ENCODE results near the gene OR1F1. TPM values are rescaled to one million over a fixed set of nuclear protein-coding genes. Genes with fewer than 3 reads are reported as not detected.
A peak's percentile ranks its signal among the peaks of the same experiment; 100 is the strongest.

Gene OR1F1
- total RNA-seq, 4 donors from 2014 or later, result not detected

DNA sequence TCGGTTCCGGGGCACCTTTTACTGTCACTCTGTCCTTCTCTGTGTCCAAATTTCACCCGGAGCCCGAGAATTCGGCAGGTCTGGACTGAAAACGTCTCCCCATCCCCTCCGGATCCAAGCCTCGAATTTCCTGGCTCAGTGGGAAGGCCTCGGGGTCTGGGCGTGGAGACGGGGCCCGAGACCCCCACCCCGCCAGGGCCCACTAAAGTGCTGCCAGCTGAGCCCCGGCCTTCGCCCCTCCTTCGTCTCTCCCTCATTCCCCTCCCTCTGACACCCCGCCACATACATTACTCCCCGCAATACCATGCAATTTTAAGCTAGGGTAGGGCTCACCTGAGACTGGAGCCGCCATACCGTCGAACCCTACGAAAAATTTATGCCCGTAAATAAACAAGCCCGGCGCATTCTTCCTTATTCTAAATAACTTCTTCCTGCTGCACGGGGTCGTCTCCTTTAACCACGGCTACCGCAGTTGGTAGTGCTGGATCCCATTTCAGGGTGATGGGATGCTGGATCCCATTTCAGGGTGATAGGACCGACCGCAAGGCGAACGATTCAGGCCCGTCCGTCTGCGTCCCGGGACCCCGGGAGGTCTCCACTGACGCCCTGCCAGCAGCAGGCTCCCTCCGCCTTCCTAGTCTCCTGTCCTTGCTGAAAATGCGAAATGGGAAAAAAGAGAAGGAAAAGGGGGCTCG lies 4.4 kb upstream of the OR1F1 start:
- Histone ChIP-seq H3K9me3 (no peaks in the 10 kb centered on the region), H3K27me3 (peaks cover 5 to 57% of the 10 kb centered on the region in 2 donors), H3K4me3 (no peak overlapping the region), H3K27ac (no peak overlapping the region), H3K4me1 (no peaks in the 10 kb centered on the region), H3K36me3 (no peaks in the 10 kb centered on the region)
- no peak for TF ChIP-seq POLR2A (IDR thresholded peaks at IDR 0.05)
- TF ChIP-seq, protein P1, sequence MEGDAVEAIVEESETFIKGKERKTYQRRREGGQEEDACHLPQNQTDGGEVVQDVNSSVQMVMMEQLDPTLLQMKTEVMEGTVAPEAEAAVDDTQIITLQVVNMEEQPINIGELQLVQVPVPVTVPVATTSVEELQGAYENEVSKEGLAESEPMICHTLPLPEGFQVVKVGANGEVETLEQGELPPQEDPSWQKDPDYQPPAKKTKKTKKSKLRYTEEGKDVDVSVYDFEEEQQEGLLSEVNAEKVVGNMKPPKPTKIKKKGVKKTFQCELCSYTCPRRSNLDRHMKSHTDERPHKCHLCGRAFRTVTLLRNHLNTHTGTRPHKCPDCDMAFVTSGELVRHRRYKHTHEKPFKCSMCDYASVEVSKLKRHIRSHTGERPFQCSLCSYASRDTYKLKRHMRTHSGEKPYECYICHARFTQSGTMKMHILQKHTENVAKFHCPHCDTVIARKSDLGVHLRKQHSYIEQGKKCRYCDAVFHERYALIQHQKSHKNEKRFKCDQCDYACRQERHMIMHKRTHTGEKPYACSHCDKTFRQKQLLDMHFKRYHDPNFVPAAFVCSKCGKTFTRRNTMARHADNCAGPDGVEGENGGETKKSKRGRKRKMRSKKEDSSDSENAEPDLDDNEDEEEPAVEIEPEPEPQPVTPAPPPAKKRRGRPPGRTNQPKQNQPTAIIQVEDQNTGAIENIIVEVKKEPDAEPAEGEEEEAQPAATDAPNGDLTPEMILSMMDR (IDR thresholded peaks at IDR 0.05), result peak in 1 of 4 experiments; percentile 12
- intact Hi-C loops (cut with DNase I; ENCODE audit: low total_unique reads), result no loop called here
- DNase-seq, result no peak

DNA sequence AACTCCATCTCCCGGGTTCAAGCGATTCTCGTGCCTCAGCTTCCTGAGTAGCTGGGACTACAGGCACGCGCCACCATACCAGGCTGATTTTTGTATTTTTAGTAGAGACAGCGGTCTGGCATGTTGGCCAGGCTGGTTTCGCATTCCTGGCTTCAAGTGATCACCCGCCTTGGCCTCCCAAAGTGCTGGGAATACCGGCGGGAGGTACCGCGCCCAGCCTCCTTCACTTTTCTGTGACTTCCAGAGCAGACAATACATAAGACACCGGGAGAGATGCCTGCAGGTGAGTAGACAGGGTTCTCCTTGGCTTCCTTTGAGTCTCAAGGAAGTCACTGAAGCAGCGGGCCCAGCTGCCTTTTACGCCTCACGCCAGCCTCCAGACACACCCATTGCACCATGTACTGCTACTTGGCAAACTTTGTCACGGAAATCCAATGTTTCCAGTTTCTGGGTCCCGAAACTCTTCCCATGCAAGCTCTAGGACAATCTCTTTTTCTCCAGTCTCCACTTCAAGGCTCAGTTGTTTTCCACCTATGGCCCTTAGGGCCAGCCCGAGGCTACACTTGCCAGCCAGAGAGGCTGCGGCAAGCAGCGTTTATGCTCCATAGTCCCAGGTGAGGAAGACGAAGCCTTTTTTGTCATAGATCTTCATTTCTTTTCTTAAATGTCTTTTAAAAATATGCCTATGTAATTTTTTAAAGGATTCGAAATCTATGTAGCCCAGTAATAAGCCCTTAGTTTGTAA lies 886 bp upstream of the OR1F1 start:
- intact Hi-C loops (cut with DNase I; ENCODE audit: low total_unique reads), result no loop called here
- Histone ChIP-seq H3K27me3 (peaks cover 22 to 73% of the 10 kb centered on the region in 2 donors), H3K27ac (no peak overlapping the region), H3K4me3 (no peak overlapping the region), H3K36me3 (no peaks in the 10 kb centered on the region), H3K9me3 (no peaks in the 10 kb centered on the region), H3K4me1 (no peaks in the 10 kb centered on the region)
- no peak for TF ChIP-seq POLR2A (IDR thresholded peaks at IDR 0.05)
- TF ChIP-seq, protein P1 (IDR thresholded peaks at IDR 0.05), result no peak
- no peak for DNase-seq

DNA sequence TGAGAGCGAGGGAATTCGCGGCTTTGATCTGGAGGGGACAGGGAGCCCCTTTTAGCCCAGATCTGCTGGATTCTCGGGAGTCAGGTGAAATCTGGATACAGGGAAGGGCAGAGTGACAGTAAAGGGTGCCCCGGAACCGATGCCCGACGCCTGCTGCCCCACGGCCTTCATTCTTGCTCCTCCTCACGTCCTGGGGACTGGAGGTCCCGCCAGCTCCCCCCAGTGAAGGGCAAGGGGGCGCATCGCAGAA lies 596 bp downstream of the OR1F1 start:
- Histone ChIP-seq H3K4me3 (no peak overlapping the region), H3K27me3 (peaks cover 19 to 73% of the 10 kb centered on the region in 2 donors), H3K36me3 (no peaks in the 10 kb centered on the region), H3K9me3 (no peaks in the 10 kb centered on the region), H3K27ac (no peak overlapping the region), H3K4me1 (no peaks in the 10 kb centered on the region)
- TF ChIP-seq, protein P1 (IDR thresholded peaks at IDR 0.05), result no peak
- no peak for TF ChIP-seq POLR2A (IDR thresholded peaks at IDR 0.05)
- intact Hi-C loops (cut with DNase I; ENCODE audit: low total_unique reads), result no loop called here
- no peak for DNase-seq

DNA sequence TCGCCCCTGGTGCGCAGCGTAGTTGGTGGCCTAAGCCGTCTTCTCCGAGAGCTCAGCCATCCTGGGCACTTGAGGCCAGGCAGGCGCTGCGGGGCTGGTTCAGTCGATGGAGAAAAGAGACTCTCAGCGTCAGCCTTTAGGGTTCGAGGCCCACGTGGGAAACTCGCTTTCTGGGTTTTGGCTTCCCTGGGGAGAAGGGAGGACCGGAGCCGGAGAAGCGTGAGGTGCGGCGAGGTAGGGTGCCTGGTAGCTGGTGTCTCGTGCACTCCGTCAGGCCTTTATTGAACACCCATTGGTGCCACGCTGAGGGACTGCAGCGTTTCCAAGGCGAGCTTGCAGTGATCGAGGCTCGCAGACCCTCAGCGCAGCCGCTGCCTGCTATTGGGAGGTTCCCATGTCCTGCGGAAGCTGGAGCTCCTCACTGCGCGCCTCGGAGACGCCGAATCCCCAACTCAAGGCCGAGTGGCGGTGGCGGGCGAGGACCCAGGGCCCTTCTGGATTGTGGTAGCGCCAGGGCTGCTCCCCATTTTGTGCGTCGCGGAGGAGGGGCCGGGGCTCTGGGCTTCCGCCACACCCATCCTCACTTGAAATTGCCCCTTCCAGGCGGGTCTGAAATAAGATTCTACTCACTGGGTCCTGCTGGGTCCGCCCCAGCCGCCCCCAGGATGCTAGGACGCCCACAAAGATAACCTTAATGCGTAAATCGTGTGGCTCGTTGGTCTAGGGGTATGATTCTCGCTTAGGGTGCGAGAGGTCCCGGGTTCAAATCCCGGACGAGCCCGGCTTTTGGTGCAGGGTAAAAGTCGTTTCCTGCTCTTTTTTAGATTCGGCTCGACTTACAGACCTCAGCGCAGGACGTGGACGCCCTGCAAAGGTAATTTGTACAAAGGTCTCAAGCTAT lies 1.2 kb downstream of the OR1F1 start:
- Histone ChIP-seq H3K4me1 (no peaks in the 10 kb centered on the region), H3K9me3 (no peaks in the 10 kb centered on the region), H3K27ac (no peak overlapping the region), H3K36me3 (no peaks in the 10 kb centered on the region), H3K27me3 (peaks cover 19 to 73% of the 10 kb centered on the region in 2 donors), H3K4me3 (no peak overlapping the region)
- intact Hi-C loops (cut with DNase I; ENCODE audit: low total_unique reads), result no loop called here
- DNase-seq, result no peak
- no peak for TF ChIP-seq POLR2A (IDR thresholded peaks at IDR 0.05)
- TF ChIP-seq, protein P1 (IDR thresholded peaks at IDR 0.05), result no peak

Measured in uterus (tissue), 4 donors.